Frontal cortex (tissue), 4 donors: Measurements from ENCODE around the gene UNC13D. TPM values are rescaled to one million over a fixed set of nuclear protein-coding genes. Genes with fewer than 3 reads are reported as not detected.
"Not testable (repeated sequence)": the region's sequence is repeated elsewhere in the genome, so short reads cannot be mapped to it uniquely, and the experiment has no call there.

Experiments
- DNase-seq, 2 donors: peaks; one replicate each; pipeline ENCODE4 v3.0.0; 2012; ENCODE audit warnings: low spot score in 2 of 2
- FAIRE-seq: peaks from 2 replicates; lab custom pipeline; 2012; peaks lifted over from hg19 to GRCh38; lab: Jason Lieb, UNC
- total RNA-seq: library from RNA; depleted of rRNA; stranded (reverse); fragments of >200 nt; gene quantifications from one replicate; pipeline ENCODE4 v1.2.3, GENCODE V29; 2014
- donor health status: control.
- donor health status: control.
- donor health status: control.

The UNC13D gene
- 0.41 TPM for total RNA-seq

GRCh38 chr17:75843577-75844529 is at the start of gene UNC13D:
Gene UNC13D (minus strand): TSS chr17:75844404. CDS start chr17:75844337, 67 bp downstream.
- no peak for FAIRE-seq
- DNase-seq = no peak

GRCh38 chr17:75893305-75894048 is 49.3 kb upstream of the UNC13D start:
- no peak for FAIRE-seq
- DNase-seq = no peak

- DNase-seq (no peak), FAIRE-seq (no peak)
These were observed 48.5 kb upstream of the UNC13D start for GRCh38 chr17:75892556-75893224.

DNA sequence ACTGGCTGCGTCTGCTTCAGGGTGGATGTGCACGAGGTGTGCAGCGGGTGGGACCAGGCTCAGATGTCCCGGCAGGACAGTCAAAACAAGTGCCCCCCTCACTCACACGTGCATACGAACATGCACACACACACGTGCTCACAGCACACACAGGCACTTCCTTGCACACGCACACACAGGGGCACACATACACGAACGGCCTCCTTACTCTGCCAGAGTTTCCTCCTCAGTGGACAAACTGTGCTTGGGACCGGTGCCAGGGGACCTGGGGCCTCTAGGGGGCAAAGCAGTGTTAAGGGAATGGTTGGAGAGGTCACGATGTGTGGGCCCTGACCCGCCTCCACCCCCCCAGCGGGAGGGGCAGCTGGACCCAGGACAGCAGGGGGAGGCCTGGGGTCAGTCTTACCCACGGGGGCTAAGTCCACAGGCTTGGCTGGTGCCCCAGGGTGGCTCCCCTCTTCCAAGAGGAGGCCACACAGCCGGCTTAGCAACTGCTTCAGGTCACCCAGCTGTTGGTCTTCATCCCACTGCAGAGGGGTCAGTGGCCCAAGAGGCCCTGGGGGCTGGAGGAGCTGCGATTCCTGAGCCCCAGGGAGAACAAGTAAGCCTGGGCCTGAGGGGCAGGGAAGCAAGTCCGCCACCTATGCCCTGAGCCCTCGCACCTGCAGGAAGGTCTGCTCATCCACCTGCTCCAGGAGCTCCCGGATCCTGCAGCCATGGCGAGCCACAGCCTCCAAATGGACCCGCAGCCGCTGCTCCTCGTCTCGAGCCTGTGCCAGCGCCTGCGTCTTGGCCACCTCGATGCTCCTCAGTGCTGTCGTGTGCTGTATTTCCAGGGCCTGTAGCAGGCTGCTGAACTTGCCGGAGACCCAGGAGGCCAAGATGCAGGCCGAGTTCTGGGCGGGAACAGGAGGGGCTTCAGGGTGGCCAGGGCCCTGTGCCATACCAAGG is 47.7 kb upstream of the UNC13D start:
- DNase-seq (no peak), FAIRE-seq (no peak)

GRCh38 chr17:75891022-75891604 is 46.9 kb upstream of the UNC13D start:
- DNase-seq (no peak), FAIRE-seq (no peak)

DNA sequence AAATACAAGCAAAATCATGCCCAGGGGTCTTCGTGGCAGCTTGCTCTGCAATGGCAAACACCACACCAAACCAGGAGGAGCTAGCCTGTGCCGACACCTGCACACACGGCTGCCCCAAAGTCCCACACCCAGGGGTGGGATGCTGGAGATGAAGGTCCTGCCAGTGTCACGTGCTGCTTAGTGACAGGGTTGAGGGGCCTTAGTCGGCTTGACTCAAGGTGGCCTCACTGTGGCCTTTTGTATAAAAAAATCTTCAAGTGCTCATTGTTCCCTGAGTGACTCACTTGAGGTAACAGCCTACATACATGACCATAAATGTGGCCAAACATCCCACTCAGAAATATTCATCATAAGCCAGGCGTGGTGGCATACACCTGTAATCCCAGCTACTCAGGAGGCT is 45.2 kb upstream of the UNC13D start:
- FAIRE-seq (no peak), DNase-seq (no peak)

GRCh38 chr17:75888484-75888883 is 44.3 kb upstream of the UNC13D start:
- DNase-seq (no peak), FAIRE-seq (no peak)

- DNase-seq, FAIRE-seq: not testable (repeated sequence)
These were observed 41.7 kb upstream of the UNC13D start for GRCh38 chr17:75885860-75886259.

- DNase-seq = no peak
- no peak for FAIRE-seq
These were observed 41.2 kb upstream of the UNC13D start for GRCh38 chr17:75885431-75885830.

GRCh38 chr17:75881678-75882454 is 37.7 kb upstream of the UNC13D start:
- FAIRE-seq (no peak), DNase-seq (no peak)

DNA sequence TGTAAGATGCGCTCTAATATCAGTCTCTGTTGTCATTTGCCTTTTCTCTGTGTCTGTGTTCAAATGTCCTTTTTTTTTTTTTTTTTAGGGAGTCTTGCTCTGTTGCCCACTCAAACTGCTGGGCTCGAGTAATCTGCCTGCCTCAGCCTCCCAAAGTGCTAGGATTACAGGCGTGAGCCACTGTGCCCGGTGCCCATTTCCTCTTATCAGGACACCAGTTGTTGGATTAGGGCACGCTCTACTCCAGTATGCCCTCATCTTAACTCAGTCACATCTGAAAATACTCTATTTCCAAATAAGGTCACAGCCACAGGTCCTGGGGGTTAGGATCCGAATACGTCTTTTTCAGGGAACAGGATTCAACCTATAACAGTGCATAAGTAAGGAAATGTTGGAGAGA is 36.1 kb upstream of the UNC13D start:
- FAIRE-seq = no peak
- no peak for DNase-seq

DNA sequence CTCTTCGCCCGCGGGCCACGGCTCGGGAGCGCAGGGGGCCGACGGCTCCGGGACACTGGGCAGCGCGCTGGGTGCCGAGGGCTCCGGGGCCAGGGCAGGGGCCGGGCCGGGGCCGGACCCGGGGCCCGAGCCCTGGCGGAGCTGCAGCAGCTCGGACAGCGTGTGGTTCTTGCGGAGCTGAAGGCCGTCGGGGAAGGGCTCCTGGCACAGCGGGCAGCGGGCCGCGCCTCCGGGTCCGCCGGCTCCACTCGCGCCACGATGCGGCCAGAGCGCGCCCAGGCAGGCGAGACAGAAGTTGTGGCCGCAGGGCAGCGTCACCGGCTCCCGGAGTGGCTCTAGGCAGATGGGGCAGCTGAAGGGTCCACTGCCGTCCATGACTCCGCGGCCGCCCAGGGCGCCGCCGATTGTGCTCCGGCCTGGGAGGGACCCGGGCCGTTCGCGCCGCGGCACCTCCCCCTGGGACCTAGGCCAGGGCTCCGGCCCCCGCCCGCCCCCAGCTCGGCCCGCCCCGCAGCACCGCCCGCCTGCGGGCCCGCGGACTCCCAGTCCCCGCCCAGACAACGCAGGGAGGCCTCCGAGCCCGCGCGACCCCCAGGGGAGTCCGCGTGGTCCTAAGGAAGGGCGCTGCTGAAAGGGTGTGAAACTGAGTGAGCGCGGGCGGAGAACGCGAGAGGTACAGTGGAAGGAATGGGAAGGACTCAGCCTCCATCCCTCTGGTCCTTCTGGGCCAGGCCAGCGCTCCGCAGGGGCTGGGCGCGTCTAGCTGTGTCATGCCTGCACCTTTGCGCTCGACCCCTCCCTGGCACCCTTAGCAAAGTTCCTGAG is 34.2 kb upstream of the UNC13D start, which contains the start of gene TRIM47:
TSS of gene TRIM47 (minus strand) at position 408 of the 825 bp plus-strand sequence. CDS start at position 375, 33 bp downstream.
- FAIRE-seq = no peak
- peak; percentile 80 to 81 for DNase-seq

DNA sequence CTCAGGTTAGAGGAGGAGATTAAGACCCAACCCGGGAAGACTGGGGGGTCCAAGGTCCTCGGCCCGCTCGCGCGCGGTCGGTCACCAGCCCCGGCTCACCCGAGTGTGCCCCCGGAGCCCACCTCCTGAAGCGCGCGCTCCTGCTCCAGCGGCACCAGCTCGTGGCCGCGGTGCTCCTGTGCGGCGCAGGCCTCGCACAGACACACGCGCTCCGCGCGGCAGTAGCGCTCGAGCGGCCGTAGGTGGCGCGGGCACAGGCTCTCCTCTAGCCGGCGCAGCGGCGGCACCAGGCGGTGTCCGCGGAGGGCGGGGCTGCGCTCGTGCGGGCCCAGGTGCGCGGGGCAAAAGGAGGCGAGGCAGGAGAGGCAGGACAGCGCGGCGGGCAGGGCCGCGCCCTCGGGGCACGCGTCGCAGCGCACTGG is 33.6 kb upstream of the UNC13D start:
- FAIRE-seq = no peak
- peak; percentile 72 to 73 for DNase-seq

DNA sequence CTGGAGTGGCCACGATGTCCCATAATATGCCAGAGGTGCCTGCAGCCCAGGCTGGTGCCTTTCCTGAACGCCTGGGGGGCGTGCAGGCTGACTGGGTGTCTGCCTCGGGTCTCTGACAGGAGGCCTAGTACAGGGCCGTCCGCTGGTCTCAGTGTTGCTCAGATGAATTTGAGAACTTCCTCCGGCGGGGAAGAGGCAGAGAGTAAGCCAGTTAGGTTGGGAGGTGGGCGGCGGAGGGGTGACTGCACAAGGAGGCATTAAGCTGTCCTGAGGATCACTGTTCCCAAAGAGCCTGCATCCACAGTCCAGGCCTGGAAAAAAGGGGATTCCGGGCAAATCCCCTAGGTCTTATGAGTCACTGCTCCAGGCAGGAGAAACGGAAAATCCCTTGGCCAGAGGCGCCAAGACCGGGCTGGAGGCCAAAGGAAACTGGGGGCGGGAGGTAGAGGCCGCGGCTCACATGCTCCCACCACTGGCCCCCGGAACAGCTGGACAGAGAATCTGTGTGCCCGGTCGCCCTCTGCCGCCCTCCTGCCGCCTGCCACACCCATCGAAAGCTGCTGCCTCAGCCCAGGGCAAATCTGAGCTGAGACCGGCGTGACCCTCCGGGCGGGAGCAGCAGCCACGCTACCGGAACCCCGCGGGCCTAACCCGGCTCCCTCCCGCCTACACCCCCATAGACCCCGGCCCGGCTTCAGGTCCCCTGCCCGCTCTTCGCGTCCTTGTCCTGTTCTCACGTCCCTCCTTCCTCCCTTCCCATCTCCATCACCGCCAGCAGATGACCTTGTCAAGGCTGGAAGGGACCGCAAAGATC is 32.9 kb upstream of the UNC13D start:
- DNase-seq = peak; percentile 78 to 86
- FAIRE-seq = no peak

GRCh38 chr17:75876190-75876937 is 32.2 kb upstream of the UNC13D start:
- DNase-seq (peak in 1 of 2 donors; percentile 20), FAIRE-seq (no peak)

GRCh38 chr17:75875940-75876189 is 31.7 kb upstream of the UNC13D start:
- FAIRE-seq = no peak
- peak in 1 of 2 donors; percentile 36 for DNase-seq
